Measurements from ENCODE around the gene ZBTB40.

The ZBTB40 gene, protein sequence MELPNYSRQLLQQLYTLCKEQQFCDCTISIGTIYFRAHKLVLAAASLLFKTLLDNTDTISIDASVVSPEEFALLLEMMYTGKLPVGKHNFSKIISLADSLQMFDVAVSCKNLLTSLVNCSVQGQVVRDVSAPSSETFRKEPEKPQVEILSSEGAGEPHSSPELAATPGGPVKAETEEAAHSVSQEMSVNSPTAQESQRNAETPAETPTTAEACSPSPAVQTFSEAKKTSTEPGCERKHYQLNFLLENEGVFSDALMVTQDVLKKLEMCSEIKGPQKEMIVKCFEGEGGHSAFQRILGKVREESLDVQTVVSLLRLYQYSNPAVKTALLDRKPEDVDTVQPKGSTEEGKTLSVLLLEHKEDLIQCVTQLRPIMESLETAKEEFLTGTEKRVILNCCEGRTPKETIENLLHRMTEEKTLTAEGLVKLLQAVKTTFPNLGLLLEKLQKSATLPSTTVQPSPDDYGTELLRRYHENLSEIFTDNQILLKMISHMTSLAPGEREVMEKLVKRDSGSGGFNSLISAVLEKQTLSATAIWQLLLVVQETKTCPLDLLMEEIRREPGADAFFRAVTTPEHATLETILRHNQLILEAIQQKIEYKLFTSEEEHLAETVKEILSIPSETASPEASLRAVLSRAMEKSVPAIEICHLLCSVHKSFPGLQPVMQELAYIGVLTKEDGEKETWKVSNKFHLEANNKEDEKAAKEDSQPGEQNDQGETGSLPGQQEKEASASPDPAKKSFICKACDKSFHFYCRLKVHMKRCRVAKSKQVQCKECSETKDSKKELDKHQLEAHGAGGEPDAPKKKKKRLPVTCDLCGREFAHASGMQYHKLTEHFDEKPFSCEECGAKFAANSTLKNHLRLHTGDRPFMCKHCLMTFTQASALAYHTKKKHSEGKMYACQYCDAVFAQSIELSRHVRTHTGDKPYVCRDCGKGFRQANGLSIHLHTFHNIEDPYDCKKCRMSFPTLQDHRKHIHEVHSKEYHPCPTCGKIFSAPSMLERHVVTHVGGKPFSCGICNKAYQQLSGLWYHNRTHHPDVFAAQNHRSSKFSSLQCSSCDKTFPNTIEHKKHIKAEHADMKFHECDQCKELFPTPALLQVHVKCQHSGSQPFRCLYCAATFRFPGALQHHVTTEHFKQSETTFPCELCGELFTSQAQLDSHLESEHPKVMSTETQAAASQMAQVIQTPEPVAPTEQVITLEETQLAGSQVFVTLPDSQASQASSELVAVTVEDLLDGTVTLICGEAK

DNA sequence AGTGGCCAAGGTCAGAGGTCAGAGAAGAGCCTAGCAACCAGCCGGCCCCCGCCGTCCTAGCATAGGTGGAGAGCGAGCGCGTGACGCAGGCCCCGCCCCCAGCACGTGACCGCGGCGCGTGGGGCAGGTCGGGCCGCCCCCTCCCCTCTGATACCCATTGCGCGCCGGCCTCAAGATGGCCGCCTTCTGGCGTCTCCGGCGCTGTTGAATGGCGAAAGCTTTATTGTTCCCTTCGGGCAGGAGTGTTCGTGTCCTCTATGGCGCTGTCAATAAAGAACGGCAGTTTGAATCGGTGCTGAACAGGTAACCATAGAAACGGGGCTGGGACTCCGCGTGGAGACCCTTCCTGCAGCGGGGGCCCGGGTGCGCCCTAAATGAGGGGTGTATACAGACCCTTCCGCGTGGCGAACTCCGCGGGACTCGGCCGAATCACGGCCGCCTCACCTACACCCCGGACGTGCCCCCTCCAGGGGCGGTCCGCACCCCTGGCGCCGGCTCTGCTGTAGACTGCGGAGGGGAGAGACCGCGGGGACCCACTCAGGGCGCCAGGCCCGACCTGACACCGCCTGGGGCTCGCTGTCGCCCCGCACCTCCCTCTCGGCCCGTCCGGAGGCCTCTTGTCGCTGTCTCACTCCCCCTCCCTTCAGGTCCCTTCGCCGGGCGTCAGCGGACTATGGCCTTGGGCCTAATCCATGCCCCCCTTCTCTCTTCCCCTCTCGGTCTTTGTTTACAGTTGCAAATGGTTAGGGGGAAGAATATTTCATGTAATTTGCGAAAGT lies at the start of gene ZBTB40:
TSS of gene ZBTB40 (plus strand) at position 150 of the 779 bp plus-strand sequence. CDS start 38,098 bp downstream, outside the sequence.
- in situ Hi-C loops (cut with MboI; ENCODE audit: low sequenced_read_pairs) = no loop called here

GRCh38 chr1:22402356-22403053 lies 49.1 kb upstream of the ZBTB40 start:
- in situ Hi-C loops (cut with MboI; ENCODE audit: low sequenced_read_pairs) = no loop called here

DNA sequence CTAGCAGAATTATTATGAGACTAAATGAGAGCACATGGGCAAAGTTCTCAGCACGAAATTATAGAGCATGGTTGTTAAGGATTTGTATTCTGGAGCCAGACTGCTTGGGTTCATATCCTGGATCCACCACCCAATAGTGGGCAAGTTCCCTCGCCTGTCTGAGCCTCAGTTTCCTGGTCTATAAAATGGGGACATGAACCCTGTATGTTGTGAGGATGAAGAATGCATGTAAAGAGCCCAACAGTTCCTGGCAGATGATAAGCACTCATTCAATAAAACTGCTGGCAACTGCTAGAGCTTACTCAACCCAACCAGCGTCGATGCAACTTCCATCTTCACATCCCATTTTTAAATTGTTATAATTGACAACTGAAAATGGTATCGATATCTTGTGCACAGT lies 47.2 kb upstream of the ZBTB40 start:
- in situ Hi-C loops (cut with MboI; ENCODE audit: low sequenced_read_pairs) = no loop called here

DNA sequence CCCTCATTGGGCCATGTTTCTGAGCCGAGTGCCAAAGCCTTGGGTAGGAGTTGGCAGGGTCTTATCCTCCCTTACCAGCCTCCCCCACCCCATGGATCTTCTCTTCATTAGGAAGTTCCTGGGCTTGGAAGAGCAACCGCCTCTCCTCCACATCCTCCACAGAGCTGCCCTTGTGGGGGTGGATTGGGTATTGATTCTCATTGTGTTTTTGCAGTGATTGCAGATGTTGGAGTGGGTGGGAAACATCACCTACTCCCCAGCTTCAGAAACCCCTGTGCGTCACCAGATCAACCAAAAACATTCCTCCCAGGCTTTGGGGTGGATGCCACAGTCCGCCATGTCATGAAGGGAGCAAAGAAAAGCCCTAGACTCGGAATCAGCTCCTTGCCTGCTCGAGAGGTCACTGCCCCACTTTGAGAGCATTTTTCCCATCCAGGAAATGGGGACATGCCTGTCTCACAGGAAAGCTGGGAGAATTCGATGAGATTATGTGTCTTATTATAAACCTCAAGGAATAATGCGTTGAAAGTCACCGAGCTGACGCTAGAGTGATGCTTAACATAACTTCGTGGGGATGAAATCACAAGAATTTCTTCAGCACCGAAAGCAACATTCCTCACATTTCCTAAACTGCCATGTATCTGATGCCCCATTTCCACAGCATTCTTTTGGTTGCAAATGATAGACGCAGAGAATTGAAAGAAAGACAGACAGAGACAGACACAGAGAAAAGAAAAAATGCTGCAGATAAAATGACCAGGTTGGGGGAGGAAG lies 44.7 kb upstream of the ZBTB40 start:
- in situ Hi-C loops (cut with MboI; ENCODE audit: low sequenced_read_pairs) = no loop called here

- in situ Hi-C loops (cut with MboI; ENCODE audit: low sequenced_read_pairs) = no loop called here
Measured at GRCh38 chr1:22408230-22408629, 43.4 kb upstream of the ZBTB40 start.

DNA sequence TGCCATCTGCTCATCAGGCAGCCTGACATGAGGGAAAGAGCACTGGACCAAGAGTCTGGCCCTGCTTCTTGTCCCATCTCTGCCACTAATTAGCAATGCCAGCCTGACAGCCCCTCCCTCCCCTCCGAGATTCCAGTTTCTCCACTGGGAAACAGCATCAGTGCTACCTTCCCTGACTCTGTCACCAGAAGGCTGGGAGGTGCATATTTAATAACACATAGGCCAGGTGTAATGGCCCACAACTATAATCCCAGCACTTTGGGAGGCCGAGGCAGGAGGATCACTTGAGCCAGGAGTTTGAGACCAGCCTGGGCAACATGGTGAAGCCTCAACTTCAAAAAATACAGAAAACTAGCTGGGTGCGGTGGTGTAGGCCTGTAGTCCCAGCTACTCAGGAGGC lies 41.2 kb upstream of the ZBTB40 start:
- in situ Hi-C loops (cut with MboI; ENCODE audit: low sequenced_read_pairs) = no loop called here

DNA sequence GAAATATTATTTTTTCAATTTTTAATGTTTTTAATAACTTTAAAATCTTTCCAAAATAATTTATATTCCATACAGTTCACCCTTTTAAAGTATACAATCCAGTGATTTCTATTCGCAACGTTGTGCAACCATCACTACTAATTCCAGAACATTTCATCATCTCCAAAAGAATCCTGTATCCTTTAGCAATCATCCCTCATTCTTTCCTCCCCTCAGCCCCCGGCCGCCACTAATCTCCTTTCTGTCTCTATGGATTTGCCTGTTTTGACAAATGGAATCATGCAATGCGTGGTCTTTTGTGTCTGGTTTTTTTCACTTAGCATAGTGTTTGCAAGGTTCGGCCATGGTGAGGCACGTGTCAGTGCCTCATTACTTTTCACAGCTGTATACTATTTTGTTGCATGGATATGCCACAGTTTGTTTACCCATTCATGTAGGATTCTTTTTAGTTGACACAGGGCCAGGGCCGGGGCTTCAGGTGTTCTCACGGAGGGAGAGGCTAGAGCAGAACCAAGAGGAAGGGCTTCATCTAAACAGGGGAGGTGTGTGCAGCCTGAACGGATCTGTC lies 40.6 kb upstream of the ZBTB40 start:
- in situ Hi-C loops (cut with MboI; ENCODE audit: low sequenced_read_pairs) = no loop called here

DNA sequence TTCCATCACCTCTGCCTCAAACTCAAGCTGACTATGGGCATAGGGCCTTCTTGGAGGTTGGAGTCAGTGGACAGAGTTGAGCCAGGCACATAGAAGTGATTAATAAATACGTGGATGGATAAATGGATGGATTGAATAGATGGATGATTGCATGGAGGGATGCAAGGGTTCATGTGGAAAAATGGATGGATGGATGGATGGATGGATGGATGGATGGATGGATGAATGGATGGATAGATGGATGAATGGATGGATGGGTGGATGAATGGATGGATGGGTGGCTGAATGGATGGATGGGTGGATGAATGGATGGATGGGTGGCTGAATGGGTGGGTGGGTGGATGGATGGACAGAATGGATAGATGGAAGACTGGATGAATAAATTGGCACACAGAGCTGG lies 40.1 kb upstream of the ZBTB40 start:
- in situ Hi-C loops (cut with MboI; ENCODE audit: low sequenced_read_pairs) = no loop called here

DNA sequence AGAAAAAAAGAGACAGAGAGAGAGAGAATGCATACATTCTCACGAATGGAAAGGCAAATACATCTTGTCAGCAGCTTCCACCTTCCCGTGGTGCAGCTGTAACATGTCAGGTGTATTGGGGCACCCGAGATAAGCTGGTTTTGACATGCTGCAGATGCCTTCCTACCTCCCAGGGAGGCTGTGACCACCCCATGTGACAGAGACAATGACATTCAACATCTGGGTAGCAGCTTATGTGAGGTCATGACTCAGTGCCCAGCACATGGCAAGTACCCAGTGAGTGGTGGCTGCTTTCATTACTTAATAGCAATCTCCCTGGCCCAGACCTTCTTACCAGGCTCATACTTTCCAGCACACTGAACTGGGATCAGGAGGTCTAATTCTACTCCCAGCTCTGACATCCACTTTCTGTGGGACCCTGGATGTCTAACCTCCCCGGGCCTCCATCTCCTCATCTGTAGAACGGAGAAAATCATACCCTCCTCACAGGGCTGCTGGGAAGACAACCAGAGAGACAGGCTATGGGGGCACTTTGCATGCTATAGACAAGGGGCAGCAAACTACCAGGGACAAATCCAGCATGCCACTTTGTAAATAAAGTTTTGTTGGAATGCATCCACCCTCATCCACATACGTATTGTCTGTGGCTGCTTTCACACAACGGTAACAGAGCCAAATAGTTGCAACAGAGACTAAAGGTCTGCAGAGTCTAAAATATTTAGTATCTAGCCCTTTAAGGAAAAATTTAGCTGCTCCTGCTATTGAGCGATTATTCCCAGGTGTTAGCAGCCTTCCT lies 38.5 kb upstream of the ZBTB40 start:
- in situ Hi-C loops (cut with MboI; ENCODE audit: low sequenced_read_pairs) = no loop called here

DNA sequence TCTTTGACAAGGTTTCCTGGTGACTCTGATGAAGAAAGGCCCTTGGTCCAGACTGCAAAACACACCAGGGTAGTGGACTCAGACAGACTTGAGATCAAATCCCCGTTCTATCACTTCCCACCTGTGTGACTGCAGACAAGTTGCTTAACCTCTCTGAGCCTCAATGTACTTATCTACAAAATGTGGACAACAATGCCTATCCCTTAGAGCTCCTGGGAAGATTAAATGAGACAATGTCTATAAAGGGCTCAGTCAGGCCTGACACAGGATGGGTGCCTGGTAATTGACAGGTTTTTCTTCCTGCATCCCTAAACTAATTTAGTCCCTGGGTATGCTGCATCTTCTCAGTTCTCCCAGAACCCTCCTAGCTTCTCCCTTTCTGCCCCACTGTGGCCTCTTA lies 37.9 kb upstream of the ZBTB40 start:
- in situ Hi-C loops (cut with MboI; ENCODE audit: low sequenced_read_pairs) = no loop called here

DNA sequence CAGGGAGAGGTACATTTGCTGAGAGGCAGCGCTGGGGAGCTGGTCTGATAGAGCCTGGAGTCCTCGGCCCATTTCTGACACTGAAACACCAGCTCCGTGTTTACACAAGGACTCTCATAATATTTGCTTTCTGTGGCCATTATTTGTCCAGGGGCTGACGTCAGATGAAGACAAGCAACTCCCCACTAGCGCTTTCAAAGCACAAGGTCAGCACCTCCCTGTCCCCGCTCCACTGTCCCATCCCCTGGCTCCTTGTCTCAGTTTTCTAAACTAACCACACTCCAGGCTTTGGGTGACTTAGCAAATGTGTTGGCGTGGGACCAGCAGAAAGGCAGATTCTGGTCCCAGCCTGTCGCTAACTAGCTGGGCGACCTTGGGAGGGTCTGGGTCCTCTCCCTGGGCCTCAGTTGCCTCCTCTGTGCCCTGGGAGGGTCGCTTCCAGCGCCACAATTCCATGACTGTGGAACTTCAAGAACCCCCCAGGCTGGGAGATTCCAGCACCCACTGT lies 37.4 kb upstream of the ZBTB40 start:
- in situ Hi-C loops (cut with MboI; ENCODE audit: low sequenced_read_pairs) = no loop called here

- in situ Hi-C loops (cut with MboI; ENCODE audit: low sequenced_read_pairs) = no loop called here
Measured at GRCh38 chr1:22415489-22415888, 36.2 kb upstream of the ZBTB40 start.

DNA sequence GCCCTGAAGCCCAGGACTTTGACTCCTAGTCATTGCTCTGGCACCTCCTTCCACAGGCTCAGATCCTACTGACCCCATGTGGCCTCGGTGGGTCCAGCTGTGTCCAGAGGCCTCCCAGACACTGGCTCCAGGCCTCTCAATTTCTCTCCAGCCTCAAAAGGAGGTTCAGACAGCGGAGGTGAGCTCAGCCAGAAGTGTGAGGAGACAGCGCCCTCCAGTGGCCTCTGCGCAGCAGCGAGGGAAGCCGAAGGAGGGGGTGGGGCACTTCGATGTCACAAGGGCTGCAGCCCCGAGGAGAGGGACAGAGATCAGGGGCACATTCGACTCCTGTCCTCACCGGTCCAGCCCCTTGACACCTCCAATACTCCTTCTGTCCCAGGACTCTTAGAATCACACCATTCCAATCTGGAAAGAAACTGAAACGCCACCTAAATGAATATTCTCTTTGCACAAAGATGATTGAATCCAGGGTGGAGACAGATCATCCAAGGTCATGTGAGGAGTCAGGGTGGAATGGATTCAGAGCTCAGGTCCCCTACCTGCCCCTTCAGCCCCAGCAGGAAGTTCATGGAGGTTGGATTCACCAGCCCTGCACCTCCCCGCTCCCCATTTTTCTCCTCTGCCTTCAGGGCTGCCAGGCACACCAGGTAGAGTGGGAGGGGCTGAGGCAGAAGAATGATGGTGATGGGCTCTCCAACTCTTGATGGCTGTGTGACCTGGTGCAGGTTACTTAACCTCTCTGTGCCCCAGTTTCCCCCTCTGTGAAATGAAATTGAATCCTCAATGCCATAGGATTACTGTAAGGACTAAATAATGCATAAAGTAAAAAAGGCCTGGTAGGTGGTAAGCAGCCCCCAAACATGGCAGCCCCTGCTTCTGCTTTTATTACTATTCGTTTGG lies 34.8 kb upstream of the ZBTB40 start:
- in situ Hi-C loops (cut with MboI; ENCODE audit: low sequenced_read_pairs) = no loop called here

DNA sequence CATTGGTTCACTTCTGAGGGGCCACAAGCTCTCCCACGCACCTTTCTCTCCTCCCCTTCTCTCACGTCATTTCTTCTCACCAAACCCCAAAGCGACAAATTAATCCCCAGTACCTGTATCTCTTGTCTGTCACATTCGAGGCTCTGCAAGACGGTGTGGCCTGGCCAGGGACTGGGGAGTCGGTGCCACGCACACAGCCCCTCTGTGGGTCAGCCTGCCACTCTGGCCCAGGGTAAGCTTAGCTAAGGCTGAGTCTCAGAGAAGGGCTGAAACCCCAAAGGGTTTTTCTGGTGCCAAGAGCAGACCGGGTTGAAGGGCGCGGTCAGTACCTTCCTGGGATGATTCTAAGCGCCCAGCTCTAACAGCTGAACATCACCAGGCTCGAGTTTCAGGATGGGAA lies 34.2 kb upstream of the ZBTB40 start:
- in situ Hi-C loops (cut with MboI; ENCODE audit: low sequenced_read_pairs) = no loop called here

DNA sequence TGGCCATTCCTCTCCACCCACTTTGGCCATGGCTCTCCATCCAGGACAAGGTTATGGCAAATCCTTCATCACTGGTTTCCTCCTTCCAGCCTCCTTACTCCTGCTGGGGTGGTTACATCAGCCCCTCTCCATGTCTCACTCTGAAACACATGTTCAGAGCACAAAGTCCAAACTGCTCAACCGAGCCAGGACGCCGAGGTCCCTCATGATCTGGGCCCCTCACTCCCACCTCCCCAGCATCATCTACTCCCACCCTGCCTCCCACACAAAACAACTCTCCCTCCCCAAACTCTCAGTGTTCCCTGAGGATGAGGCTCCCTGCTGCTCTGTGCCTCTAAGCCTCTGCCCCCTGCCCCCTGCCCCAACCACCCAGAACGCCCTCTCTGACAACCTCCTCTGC lies 33.3 kb upstream of the ZBTB40 start:
- in situ Hi-C loops (cut with MboI; ENCODE audit: low sequenced_read_pairs) = no loop called here

GRCh38 chr1:22418933-22419382 lies 32.7 kb upstream of the ZBTB40 start:
- in situ Hi-C loops (cut with MboI; ENCODE audit: low sequenced_read_pairs) = no loop called here

All from hTERT RPE-1 (cell line).